Measurements from ENCODE around the gene VHLL.

- no peak for TF ChIP-seq POLR2A (IDR thresholded peaks at IDR 0.05)
- TF ChIP-seq, protein P1, sequence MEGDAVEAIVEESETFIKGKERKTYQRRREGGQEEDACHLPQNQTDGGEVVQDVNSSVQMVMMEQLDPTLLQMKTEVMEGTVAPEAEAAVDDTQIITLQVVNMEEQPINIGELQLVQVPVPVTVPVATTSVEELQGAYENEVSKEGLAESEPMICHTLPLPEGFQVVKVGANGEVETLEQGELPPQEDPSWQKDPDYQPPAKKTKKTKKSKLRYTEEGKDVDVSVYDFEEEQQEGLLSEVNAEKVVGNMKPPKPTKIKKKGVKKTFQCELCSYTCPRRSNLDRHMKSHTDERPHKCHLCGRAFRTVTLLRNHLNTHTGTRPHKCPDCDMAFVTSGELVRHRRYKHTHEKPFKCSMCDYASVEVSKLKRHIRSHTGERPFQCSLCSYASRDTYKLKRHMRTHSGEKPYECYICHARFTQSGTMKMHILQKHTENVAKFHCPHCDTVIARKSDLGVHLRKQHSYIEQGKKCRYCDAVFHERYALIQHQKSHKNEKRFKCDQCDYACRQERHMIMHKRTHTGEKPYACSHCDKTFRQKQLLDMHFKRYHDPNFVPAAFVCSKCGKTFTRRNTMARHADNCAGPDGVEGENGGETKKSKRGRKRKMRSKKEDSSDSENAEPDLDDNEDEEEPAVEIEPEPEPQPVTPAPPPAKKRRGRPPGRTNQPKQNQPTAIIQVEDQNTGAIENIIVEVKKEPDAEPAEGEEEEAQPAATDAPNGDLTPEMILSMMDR (IDR thresholded peaks at IDR 0.05), result peak in 1 of 3 experiments; percentile 1
These were observed 39.3 kb upstream of the VHLL start, which contains the start of the genes CCT3 and TSACC for GRCh38 chr1:156338180-156338976.
